Keratinocyte (primary cell): Measurements from ENCODE around the gene STN1. TPM values are rescaled to one million over a fixed set of nuclear protein-coding genes. Genes with fewer than 3 reads are reported as not detected.
A peak's percentile ranks its signal among the peaks of the same experiment; 100 is the strongest.

Experiments used
- DNase-seq: peaks from one replicate; pipeline ENCODE4 v3.0.0-alpha.2; 2011; ENCODE audit warnings: low read depth, missing footprints, low spot score
- FAIRE-seq: peaks from 2 replicates; lab custom pipeline; 2011; peaks lifted over from hg19 to GRCh38; lab: Jason Lieb, UNC
- H2AFZ ChIP-seq: 2 replicates; pipeline ENCODE4 v1.6.0; 2012; ENCODE audit warnings: low read length, control low read depth, inconsistent platforms; ENCODE audit not compliant: control insufficient read depth
- H3K27ac ChIP-seq: 2 replicates; pipeline ENCODE4 v1.5.1; 2011; ENCODE audit warnings: low read length; ENCODE audit not compliant: control insufficient read depth, insufficient read depth
- H3K27me3 ChIP-seq: 3 replicates; pipeline ENCODE4 v1.6.0; 2011; ENCODE audit warnings: low read length; ENCODE audit not compliant: control insufficient read depth, insufficient read depth; ENCODE audit errors: extremely low read depth
- H3K36me3 ChIP-seq, 2 experiments: 2 replicates in 1 of 2; 3 replicates in 1 of 2; pipeline ENCODE4 v1.5.1; 2011; ENCODE audit warnings: low read length in 2 of 2, mild to moderate bottlenecking in 1 of 2; ENCODE audit not compliant: control insufficient read depth in 2 of 2, insufficient read depth in 2 of 2; ENCODE audit errors: extremely low read depth in 1 of 2
- H3K4me1 ChIP-seq: 3 replicates; pipeline ENCODE4 v1.5.1; 2011; ENCODE audit warnings: low read length; ENCODE audit not compliant: control insufficient read depth, insufficient read depth; ENCODE audit errors: extremely low read depth
- H3K4me2 ChIP-seq: 3 replicates; pipeline ENCODE4 v1.6.0; 2011; ENCODE audit warnings: low read depth, low read length; ENCODE audit not compliant: control insufficient read depth, insufficient read depth; ENCODE audit errors: extremely low read depth
- H3K4me3 ChIP-seq, 3 experiments: fragments of 200-600 bp in 1 of 3; sonication (generic) in 1 of 3; 2 replicates in 2 of 3; 3 replicates in 1 of 3; pipeline ENCODE4 v1.5.1; 2011 to 2016; ENCODE audit warnings: low read length in 3 of 3, mild to moderate bottlenecking in 3 of 3, control low read depth in 2 of 3, inconsistent platforms in 1 of 3, low read depth in 1 of 3, mixed read lengths in 1 of 3, mixed run types in 1 of 3, moderate library complexity in 1 of 3; ENCODE audit not compliant: control insufficient read depth in 2 of 3, insufficient read depth in 2 of 3; ENCODE audit errors: extremely low read depth in 1 of 3
- H3K79me2 ChIP-seq: 2 replicates; pipeline ENCODE4 v1.6.0; 2012; ENCODE audit warnings: low read length; ENCODE audit not compliant: control insufficient read depth, insufficient read depth
- H3K9ac ChIP-seq: 3 replicates; pipeline ENCODE4 v1.6.0; 2011; ENCODE audit warnings: low read length; ENCODE audit not compliant: control insufficient read depth, insufficient read depth; ENCODE audit errors: extremely low read depth
- H3K9me1 ChIP-seq: 3 replicates; pipeline ENCODE4 v1.6.0; 2011; ENCODE audit warnings: low read length; ENCODE audit not compliant: control insufficient read depth, insufficient read depth; ENCODE audit errors: extremely low read depth
- H3K9me3 ChIP-seq: 2 replicates; pipeline ENCODE4 v1.5.1; 2012; ENCODE audit warnings: low read depth, low read length; ENCODE audit not compliant: control insufficient read depth
- H4K20me1 ChIP-seq: 3 replicates; pipeline ENCODE4 v1.6.0; 2011; ENCODE audit warnings: low read length; ENCODE audit not compliant: control insufficient read depth, insufficient read depth; ENCODE audit errors: extremely low read depth
- EZH2 ChIP-seq: IDR thresholded peaks from one replicate; pipeline ENCODE4 v1.6.1; 2012; ENCODE audit warnings: inconsistent platforms, mild to moderate bottlenecking, low read length, moderate library complexity
- dilution Hi-C: fragments of 300-500 bp; cut with MboI; formaldehyde crosslinking; loops from one replicate; pipeline ENCODE4 v1.7.0; 2020; ENCODE audit warnings: low sequenced_read_pairs; ENCODE audit not compliant: extremely low pct_ligation_motif_present
- polyA plus RNA-seq, 5 experiments: library from polyadenylated mRNA; depleted of rRNA in 3 of 5; stranded (reverse) in 3 of 5; stranded (forward) in 1 of 5; unstranded in 1 of 5; fragments of >200 nt; gene quantifications; 1 replicate in 1 of 5; 2 replicates in 3 of 5; 3 replicates in 1 of 5; pipeline versions ENCODE4 v1.2.1 to v1.2.3, GENCODE V29; 2011 to 2012; ENCODE audit warnings: missing spikeins in 2 of 5, low read depth in 1 of 5, low replicate concordance in 1 of 5
- TF ChIP-seq, protein P1 (sequence below), 3 experiments: IDR thresholded peaks in 1 of 3; conservative IDR thresholded peaks in 1 of 3; optimal IDR thresholded peaks in 1 of 3; 2 replicates in 2 of 3; 3 replicates in 1 of 3; pipeline versions ENCODE3 to v1.5.1; 2011; ENCODE audit warnings: low read length in 3 of 3, mild to moderate bottlenecking in 3 of 3, moderate library complexity in 2 of 3, control low read depth in 1 of 3, inconsistent platforms in 1 of 3; ENCODE audit not compliant: insufficient read depth in 2 of 3; ENCODE audit errors: extremely low read depth in 1 of 3

The STN1 gene
- polyA plus RNA-seq, 1 donor (not counting 4 experiments of a cell fraction or from before 2014, with no cell fraction given) = 29.0 TPM

DNA sequence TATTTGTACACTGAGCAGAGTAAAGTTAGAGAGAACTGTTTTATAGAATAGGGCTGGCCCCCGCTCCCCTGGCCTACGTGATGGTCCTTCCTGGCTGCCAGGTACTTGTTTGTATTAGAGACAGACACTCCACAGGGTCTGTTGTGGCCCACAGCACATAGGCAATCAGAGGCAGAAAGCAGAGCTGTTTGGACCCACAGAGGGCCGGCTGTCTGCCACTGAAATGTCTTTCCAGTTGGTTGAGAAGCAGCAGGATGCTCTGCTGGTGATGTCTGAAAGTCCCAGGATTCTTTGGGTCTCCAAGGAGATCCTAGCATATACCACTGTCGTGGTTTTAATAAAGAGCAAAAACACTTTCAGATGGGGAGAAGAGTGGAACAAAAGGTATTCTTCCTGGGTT, 5.2 kb downstream of the STN1 start:
- no peak for TF ChIP-seq EZH2
- TF ChIP-seq, protein P1, sequence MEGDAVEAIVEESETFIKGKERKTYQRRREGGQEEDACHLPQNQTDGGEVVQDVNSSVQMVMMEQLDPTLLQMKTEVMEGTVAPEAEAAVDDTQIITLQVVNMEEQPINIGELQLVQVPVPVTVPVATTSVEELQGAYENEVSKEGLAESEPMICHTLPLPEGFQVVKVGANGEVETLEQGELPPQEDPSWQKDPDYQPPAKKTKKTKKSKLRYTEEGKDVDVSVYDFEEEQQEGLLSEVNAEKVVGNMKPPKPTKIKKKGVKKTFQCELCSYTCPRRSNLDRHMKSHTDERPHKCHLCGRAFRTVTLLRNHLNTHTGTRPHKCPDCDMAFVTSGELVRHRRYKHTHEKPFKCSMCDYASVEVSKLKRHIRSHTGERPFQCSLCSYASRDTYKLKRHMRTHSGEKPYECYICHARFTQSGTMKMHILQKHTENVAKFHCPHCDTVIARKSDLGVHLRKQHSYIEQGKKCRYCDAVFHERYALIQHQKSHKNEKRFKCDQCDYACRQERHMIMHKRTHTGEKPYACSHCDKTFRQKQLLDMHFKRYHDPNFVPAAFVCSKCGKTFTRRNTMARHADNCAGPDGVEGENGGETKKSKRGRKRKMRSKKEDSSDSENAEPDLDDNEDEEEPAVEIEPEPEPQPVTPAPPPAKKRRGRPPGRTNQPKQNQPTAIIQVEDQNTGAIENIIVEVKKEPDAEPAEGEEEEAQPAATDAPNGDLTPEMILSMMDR (optimal IDR thresholded peaks at IDR 0.05 in 1 of 3, IDR thresholded peaks at IDR 0.05 in 1 of 3, conservative IDR thresholded peaks at IDR 0.05 in 1 of 3; ENCODE audit: extremely low read depth in 1 of 3, insufficient read depth in 2 of 3, low read length in 3 of 3) = no peak
- Histone ChIP-seq H3K9me3 (peaks cover 6% of the 10 kb centered on the region), H3K27me3 (no peaks in the 10 kb centered on the region), H3K36me3 (peaks cover 0 to 5% of the 10 kb centered on the region in 2 experiments), H3K79me2 (peaks cover 30% of the 10 kb centered on the region), H3K4me3 (no peak overlapping the region), H4K20me1 (no peaks in the 10 kb centered on the region), H3K9ac (no peak overlapping the region), H3K4me2 (no peak overlapping the region), H2AFZ (no peak overlapping the region), H3K4me1 (peaks cover 52% of the 10 kb centered on the region), H3K27ac (no peak overlapping the region), H3K9me1 (no peaks in the 10 kb centered on the region)
- no peak for DNase-seq
- dilution Hi-C loops = no loop called here
- FAIRE-seq = no peak

- TF ChIP-seq, protein P1 (optimal IDR thresholded peaks at IDR 0.05 in 1 of 3, IDR thresholded peaks at IDR 0.05 in 1 of 3, conservative IDR thresholded peaks at IDR 0.05 in 1 of 3; ENCODE audit: extremely low read depth in 1 of 3, insufficient read depth in 2 of 3, low read length in 3 of 3) = no peak
- TF ChIP-seq EZH2 = no peak
- H3K79me2 ChIP-seq = peaks cover 18% of the 10 kb centered on the region
- H3K27me3 ChIP-seq = no peaks in the 10 kb centered on the region
- FAIRE-seq (no peak), DNase-seq (no peak)
- no peak overlapping the region for H2AFZ ChIP-seq
- H3K9me1 ChIP-seq = no peaks in the 10 kb centered on the region
- no peak overlapping the region for H3K9ac ChIP-seq
- peak overlapping the region; percentile 59 for H3K4me2 ChIP-seq
- H4K20me1 ChIP-seq = no peaks in the 10 kb centered on the region
- dilution Hi-C loops = no loop called here
- peaks cover 6% of the 10 kb centered on the region for H3K9me3 ChIP-seq
- peaks cover 0 to 5% of the 10 kb centered on the region in 2 experiments for H3K36me3 ChIP-seq
- no peak overlapping the region for H3K27ac ChIP-seq
- H3K4me1 ChIP-seq = peaks cover 39% of the 10 kb centered on the region
- no peak overlapping the region for H3K4me3 ChIP-seq
Observed at GRCh38 chr10:103911021-103911459, 6.9 kb downstream of the STN1 start.
